ENCODE results near the gene PCED1B.

PCED1B gene

DNA sequence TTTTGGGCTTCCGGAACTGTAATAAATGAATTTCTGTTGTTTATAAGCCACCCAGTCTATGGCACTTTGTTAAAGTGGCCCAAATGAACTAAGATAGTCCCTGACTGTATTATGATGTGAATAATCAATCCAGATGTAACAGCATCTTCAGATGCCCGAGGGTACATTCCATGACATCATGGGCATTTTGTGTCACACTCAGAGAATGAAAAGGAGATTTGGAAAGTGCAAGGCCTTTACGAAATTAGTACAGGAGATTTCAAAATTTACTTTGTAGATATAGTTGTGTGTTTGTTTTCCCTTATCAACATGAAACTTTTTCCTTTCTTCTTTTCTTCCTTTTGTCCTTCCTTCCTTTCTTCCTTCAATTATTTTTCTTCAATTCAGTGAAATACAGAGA is 54.6 kb downstream of the PCED1B start:
- TF ChIP-seq, protein P1, sequence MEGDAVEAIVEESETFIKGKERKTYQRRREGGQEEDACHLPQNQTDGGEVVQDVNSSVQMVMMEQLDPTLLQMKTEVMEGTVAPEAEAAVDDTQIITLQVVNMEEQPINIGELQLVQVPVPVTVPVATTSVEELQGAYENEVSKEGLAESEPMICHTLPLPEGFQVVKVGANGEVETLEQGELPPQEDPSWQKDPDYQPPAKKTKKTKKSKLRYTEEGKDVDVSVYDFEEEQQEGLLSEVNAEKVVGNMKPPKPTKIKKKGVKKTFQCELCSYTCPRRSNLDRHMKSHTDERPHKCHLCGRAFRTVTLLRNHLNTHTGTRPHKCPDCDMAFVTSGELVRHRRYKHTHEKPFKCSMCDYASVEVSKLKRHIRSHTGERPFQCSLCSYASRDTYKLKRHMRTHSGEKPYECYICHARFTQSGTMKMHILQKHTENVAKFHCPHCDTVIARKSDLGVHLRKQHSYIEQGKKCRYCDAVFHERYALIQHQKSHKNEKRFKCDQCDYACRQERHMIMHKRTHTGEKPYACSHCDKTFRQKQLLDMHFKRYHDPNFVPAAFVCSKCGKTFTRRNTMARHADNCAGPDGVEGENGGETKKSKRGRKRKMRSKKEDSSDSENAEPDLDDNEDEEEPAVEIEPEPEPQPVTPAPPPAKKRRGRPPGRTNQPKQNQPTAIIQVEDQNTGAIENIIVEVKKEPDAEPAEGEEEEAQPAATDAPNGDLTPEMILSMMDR (IDR thresholded peaks at IDR 0.05; ENCODE audit: control insufficient read depth, extremely low read depth, insufficient read depth) = no peak
- DNase-seq (ENCODE audit: low read depth) = no peak
- no peak overlapping the region for H3K4me3 ChIP-seq (ENCODE audit: low read depth, low read length)

DNA sequence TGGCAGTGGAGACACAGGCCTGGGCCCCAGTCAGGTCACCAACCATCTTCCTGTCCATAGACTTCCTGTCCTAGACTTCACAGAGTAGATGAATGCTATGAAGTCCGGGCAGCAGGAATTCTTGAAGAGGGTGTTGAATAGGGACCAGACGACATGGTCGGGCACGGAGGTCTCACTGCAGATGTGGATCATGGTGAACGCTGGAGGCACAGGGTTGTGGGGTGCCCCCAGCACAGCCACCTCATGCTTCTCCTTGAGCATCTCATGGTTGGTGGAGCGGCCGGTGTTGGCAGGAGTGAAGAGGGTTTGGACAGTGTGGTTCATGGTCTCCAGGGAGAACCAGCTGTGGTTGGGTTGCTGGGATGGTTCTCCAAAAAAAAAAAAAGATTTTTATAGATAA is 56.2 kb downstream of the PCED1B start:
- TF ChIP-seq, protein P1 (IDR thresholded peaks at IDR 0.05; ENCODE audit: control insufficient read depth, extremely low read depth, insufficient read depth) = no peak
- H3K4me3 ChIP-seq (ENCODE audit: low read depth, low read length) = no peak overlapping the region
- no peak for DNase-seq (ENCODE audit: low read depth)

DNA sequence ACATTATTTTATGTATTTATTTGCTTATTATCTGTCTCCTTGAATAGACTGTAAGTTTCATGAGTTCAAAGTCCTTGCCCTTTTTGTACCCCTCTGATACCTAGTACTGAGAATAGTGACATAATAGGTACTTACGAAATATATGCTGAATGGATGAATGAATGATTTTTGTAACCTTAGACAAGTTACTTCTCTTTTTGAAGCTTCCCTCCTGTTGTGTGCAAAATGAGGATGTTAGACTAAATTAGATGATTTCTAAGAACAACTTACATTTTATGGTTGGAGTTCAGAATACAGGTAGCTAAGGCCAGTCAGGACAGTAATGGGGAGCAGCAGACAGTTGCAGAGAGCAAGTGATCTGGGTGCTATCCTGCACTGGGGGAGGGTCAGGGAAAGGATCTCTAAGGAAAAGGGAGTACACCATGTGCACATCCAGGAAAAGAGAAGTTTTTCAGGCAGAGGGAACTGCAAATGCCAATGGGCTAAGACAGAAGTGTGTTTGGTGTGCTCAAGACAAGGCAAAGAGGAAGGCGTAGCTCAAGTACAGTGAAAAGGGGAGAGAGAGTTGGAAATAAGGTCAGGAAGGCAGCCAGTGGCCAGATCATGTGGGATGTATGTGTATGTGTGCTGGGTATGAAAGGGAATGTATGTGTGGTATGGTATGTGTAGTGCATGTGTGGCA is 59.7 kb downstream of the PCED1B start:
- DNase-seq (ENCODE audit: low read depth) = no peak
- TF ChIP-seq, protein P1 (IDR thresholded peaks at IDR 0.05; ENCODE audit: control insufficient read depth, extremely low read depth, insufficient read depth) = no peak
- no peak overlapping the region for H3K4me3 ChIP-seq (ENCODE audit: low read depth, low read length)

DNA sequence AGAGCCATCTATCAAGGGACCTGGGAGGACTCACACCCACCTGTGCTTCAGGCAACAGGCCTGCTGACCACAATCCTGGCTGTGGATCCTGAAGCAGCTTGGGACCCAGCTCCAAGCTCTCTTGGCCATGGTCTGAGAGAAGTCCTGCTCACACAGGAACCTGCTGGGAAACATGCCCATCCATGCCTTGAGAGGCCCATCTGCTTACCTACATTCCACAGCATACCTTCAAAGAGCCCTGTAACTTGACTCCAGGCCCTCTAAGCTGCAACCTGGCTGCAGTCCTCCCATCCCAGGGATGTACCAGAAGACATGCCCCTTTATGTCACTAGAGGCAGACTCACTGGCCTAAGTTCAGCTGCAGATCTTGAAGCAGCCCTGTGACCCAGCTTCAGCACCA is 62.0 kb downstream of the PCED1B start:
- TF ChIP-seq, protein P1 (IDR thresholded peaks at IDR 0.05; ENCODE audit: control insufficient read depth, extremely low read depth, insufficient read depth) = no peak

DNA sequence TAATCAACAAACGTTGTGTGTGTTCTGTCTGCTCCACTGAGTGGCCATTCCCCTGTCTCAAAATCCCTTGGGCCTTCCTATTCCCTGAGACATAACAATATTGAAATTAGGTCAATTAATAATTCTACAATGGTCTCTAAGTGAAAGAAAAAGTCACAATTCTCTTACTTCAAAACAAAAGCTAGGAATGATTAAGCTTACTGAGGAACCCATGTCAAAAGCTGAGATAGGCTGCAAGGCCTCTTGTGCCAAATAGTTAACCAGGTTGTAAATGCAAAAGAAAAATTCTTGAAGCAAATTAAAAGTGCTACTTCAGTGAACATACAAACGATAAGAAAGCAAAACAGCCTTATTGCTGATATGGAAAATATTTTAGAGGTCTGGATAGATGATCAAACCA is 65.3 kb downstream of the PCED1B start:
- no peak overlapping the region for H3K4me3 ChIP-seq (ENCODE audit: low read depth, low read length)
- no peak for DNase-seq (ENCODE audit: low read depth)
- TF ChIP-seq, protein P1 (IDR thresholded peaks at IDR 0.05; ENCODE audit: control insufficient read depth, extremely low read depth, insufficient read depth) = no peak

More for the DNA sequence above, 62.0 kb downstream of the PCED1B start:
- DNase-seq (ENCODE audit: low read depth) = no peak
- no peak overlapping the region for H3K4me3 ChIP-seq (ENCODE audit: low read depth, low read length)

DNA sequence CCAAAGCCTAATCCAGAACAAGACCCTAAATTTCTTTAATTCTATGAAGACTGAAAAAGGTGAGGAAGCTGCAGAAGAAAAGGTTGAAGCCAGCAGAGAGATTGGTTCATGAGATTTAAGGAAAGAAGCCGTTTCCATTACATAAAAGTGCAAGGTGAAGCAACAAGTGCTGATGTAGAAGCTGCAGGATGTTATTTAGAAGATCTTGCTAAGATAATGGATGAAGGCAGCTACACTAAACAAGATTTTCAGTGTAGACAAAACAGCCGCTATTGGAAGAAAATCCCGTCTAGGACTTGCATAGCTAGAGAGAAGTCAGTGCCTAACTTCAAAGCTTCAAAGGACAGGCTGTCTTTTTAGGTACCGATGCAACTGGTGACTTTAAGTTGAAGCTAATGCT is 65.8 kb downstream of the PCED1B start:
- DNase-seq (ENCODE audit: low read depth) = no peak
- H3K4me3 ChIP-seq (ENCODE audit: low read depth, low read length) = no peak overlapping the region
- TF ChIP-seq, protein P1 (IDR thresholded peaks at IDR 0.05; ENCODE audit: control insufficient read depth, extremely low read depth, insufficient read depth) = no peak

DNA sequence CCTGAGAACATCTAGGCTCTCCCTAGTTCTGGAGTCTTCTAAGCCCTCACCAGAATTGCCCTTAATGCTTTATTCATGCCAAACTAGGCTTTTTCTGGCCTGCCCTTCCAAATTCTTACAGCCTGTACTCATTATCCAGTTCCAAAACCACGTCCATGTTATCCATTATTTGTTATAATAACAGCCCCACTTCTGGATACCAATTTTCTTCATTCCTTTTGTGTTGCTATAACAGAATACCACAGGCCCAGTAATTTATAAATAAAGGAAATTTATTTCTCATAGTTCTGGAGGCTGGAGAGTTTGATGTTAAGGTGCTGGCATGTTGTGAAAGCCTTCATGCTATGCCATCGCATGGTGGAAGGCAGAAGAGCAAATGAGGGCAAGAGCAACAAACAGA is 68.3 kb downstream of the PCED1B start:
- no peak overlapping the region for H3K4me3 ChIP-seq (ENCODE audit: low read depth, low read length)
- no peak for DNase-seq (ENCODE audit: low read depth)
- TF ChIP-seq, protein P1 (IDR thresholded peaks at IDR 0.05; ENCODE audit: control insufficient read depth, extremely low read depth, insufficient read depth) = no peak
